HCT116 (cell line): ENCODE measurements around the gene CTCFL. TPM values are rescaled to one million over a fixed set of nuclear protein-coding genes. Genes with fewer than 3 reads are reported as not detected.

Source experiments
- ATAC-seq: fragments of 200-7000 bp; cut with Tn5 transposase; 2 replicates; pipeline ENCODE4 v1.9.1; 2020; ENCODE audit warnings: mild to moderate bottlenecking, moderate library complexity
- BruUV-seq: library from RNA; stranded (reverse); fragments of 400-500 nt; replicated peaks from 2 replicates; lab custom pipeline; 2021; lab: Mats Ljungman, UMichigan
- CTCF ChIA-PET: fragments of 300-600 bp; sonication (Branson Sonifier 250); formaldehyde crosslinking; loops from one replicate; lab custom pipeline; 2021; ENCODE audit warnings: antibody characterized with exemption; lab: Charles Lee
- POLR2A ChIA-PET: fragments of 300-600, 350-600 bp; sonication (Branson Sonifier 250); formaldehyde crosslinking; loops from one replicate; lab custom pipeline; 2021; ENCODE audit warnings: antibody characterized with exemption; lab: Charles Lee
- RAD21 ChIA-PET, 2 experiments: fragments of 300-600 bp; sonication (Branson Sonifier 250); formaldehyde crosslinking; loops; one replicate each; lab custom pipeline; 2023; ENCODE audit warnings: low total read pairs in 2 of 2; ENCODE audit not compliant: uncharacterized antibody in 2 of 2, unreplicated experiment in 2 of 2, low non-redundant PET in 1 of 2; lab: Charles Lee
- DNase-seq: peaks from one replicate; pipeline ENCODE4 v3.0.0-alpha.2; 2010; ENCODE audit warnings: low read depth, low spot score
- H2AFZ ChIP-seq: fragments of 200-600 bp; shearing (Covaris generic), sonication (generic); 2 replicates; pipeline ENCODE4 v1.6.1; 2017; ENCODE audit warnings: low read depth, mixed run types, mixed read lengths, antibody characterized with exemption, low read length; ENCODE audit not compliant: poor library complexity, severe bottlenecking
- H3K27ac ChIP-seq: 2 replicates; pipeline ENCODE4 v1.5.1; 2012; ENCODE audit warnings: low read depth, low read length
- H3K27me3 ChIP-seq: fragments of 200-600 bp; sonication (generic); 2 replicates; pipeline ENCODE4 v1.6.1; 2016; ENCODE audit warnings: mixed run types, low read length, mixed read lengths; ENCODE audit not compliant: insufficient read depth
- H3K36me3 ChIP-seq, 2 experiments: fragments of 200-500 bp in 1 of 2; fragments of 200-600 bp in 1 of 2; sonication (Bioruptor generic) in 1 of 2; sonication (generic) in 1 of 2; 2 replicates each; pipeline versions ENCODE4 v1.5.1 to v1.6.1; 2014 to 2016; ENCODE audit warnings: low read length in 2 of 2, inconsistent platforms in 1 of 2, mixed read lengths in 1 of 2, mixed run types in 1 of 2; ENCODE audit not compliant: insufficient read depth in 2 of 2, control insufficient read depth in 1 of 2
- H3K4me1 ChIP-seq, 2 experiments: fragments of 200-600 bp in 1 of 2; sonication (generic) in 1 of 2; 2 replicates each; pipeline versions ENCODE4 v1.5.1 to v1.6.1; 2012 to 2017; ENCODE audit warnings: low read length in 2 of 2, inconsistent platforms in 1 of 2, mild to moderate bottlenecking in 1 of 2, mixed read lengths in 1 of 2, mixed run types in 1 of 2, moderate library complexity in 1 of 2; ENCODE audit not compliant: insufficient read depth in 2 of 2, control insufficient read depth in 1 of 2
- H3K4me2 ChIP-seq: fragments of 200-600 bp; sonication (generic); 2 replicates; pipeline ENCODE4 v1.6.1; 2017; ENCODE audit warnings: mixed run types, low read length, mixed read lengths
- H3K4me3 ChIP-seq, 2 experiments: fragments of 200-600 bp in 1 of 2; sonication (generic) in 1 of 2; replicated peaks in 1 of 2; 2 replicates each; pipeline ENCODE4 v1.5.1; 2011 to 2016; ENCODE audit warnings: low read length in 2 of 2, control low read depth in 1 of 2, low read depth in 1 of 2, mild to moderate bottlenecking in 1 of 2, mixed read lengths in 1 of 2, mixed run types in 1 of 2
- H3K79me2 ChIP-seq: fragments of 200-600 bp; sonication (generic); 2 replicates; pipeline ENCODE4 v1.6.1; 2017; ENCODE audit warnings: mild to moderate bottlenecking, mixed run types, low read length, moderate library complexity, mixed read lengths; ENCODE audit not compliant: insufficient read depth
- H3K9ac ChIP-seq: fragments of 200-600 bp; sonication (generic); 2 replicates; pipeline ENCODE4 v1.6.1; 2016; ENCODE audit warnings: low read length, mixed read lengths
- H3K9me2 ChIP-seq: fragments of 200-600 bp; sonication (generic), shearing (Covaris generic); 2 replicates; pipeline ENCODE4 v1.6.1; 2017; ENCODE audit warnings: mixed run types, mild to moderate bottlenecking, moderate library complexity; ENCODE audit not compliant: insufficient read depth
- H3K9me3 ChIP-seq, 2 experiments: fragments of 200-500 bp in 1 of 2; fragments of 200-600 bp in 1 of 2; sonication (Bioruptor generic) in 1 of 2; sonication (generic) in 1 of 2; 2 replicates each; pipeline ENCODE4 v1.6.1; 2014 to 2017; ENCODE audit warnings: low read length in 2 of 2, mixed read lengths in 2 of 2, inconsistent platforms in 1 of 2, low read depth in 1 of 2, mild to moderate bottlenecking in 1 of 2, mixed run types in 1 of 2, moderate library complexity in 1 of 2; ENCODE audit not compliant: control insufficient read depth in 1 of 2, insufficient read depth in 1 of 2
- H4K20me1 ChIP-seq: fragments of 200-600 bp; sonication (generic), shearing (Covaris generic); 2 replicates; pipeline ENCODE4 v1.6.1; 2017; ENCODE audit warnings: mixed run types, mild to moderate bottlenecking, moderate library complexity; ENCODE audit not compliant: insufficient read depth
- CBX3 ChIP-seq: IDR thresholded peaks from 2 replicates; pipeline ENCODE4 v1.6.1; 2012; ENCODE audit warnings: low read depth
- CEBPB ChIP-seq: IDR thresholded peaks from 2 replicates; pipeline ENCODE4 v1.6.1; 2012; ENCODE audit warnings: low read depth
- ELF1 ChIP-seq: IDR thresholded peaks from 2 replicates; pipeline ENCODE4 v1.6.1; 2012; ENCODE audit warnings: low read depth, borderline replicate concordance
- EZH2phosphoT487 ChIP-seq: fragments of 200-600 bp; IDR thresholded peaks from 2 replicates; pipeline ENCODE4 v1.6.1; 2018; ENCODE audit warnings: antibody characterized with exemption, borderline replicate concordance
- FOSL1 ChIP-seq: IDR thresholded peaks from 2 replicates; pipeline ENCODE4 v1.6.1; 2012; ENCODE audit warnings: low read depth
- JUND ChIP-seq: IDR thresholded peaks from 2 replicates; pipeline ENCODE4 v1.6.1; 2012
- POLR2A ChIP-seq: IDR thresholded peaks from 2 replicates; pipeline ENCODE4 v1.7.0; 2011; ENCODE audit warnings: borderline replicate concordance; ENCODE audit not compliant: insufficient read depth, insufficient read length; ENCODE audit errors: extremely low read depth
- POLR2AphosphoS5 ChIP-seq: IDR thresholded peaks from 2 replicates; pipeline ENCODE4 v1.6.1; 2011; ENCODE audit warnings: mild to moderate bottlenecking, low read depth, low read length, moderate library complexity
- RAD21 ChIP-seq: IDR thresholded peaks from 2 replicates; pipeline ENCODE4 v1.6.1; 2012; ENCODE audit warnings: low read depth, mild to moderate bottlenecking
- SIN3A ChIP-seq: IDR thresholded peaks from 2 replicates; pipeline ENCODE4 v1.6.1; 2012; ENCODE audit warnings: low read depth
- SP1 ChIP-seq: IDR thresholded peaks from 2 replicates; pipeline ENCODE4 v1.6.1; 2012; ENCODE audit warnings: low read depth
- SRF ChIP-seq: IDR thresholded peaks from 2 replicates; pipeline ENCODE4 v1.6.1; 2012; ENCODE audit warnings: low read depth
- TCF7L2 ChIP-seq: IDR thresholded peaks from 2 replicates; pipeline ENCODE4 v1.7.0; 2011; ENCODE audit warnings: borderline replicate concordance, inconsistent platforms; ENCODE audit not compliant: insufficient read depth, insufficient read length; ENCODE audit errors: extremely low read depth
- YY1 ChIP-seq: IDR thresholded peaks from 2 replicates; pipeline ENCODE4 v1.6.1; 2011; ENCODE audit warnings: low read length, low read depth, moderate library complexity, mild to moderate bottlenecking; ENCODE audit not compliant: insufficient replicate concordance; ENCODE audit errors: extremely low read depth
- ZNF274 ChIP-seq: fragments of 200-500 bp; sonication (Bioruptor generic); IDR thresholded peaks from 2 replicates; pipeline ENCODE4 v1.6.1; 2014; ENCODE audit warnings: mild to moderate bottlenecking, low read depth, low read length, inconsistent platforms
- intact Hi-C: fragments of 100-400 bp; cut with micrococcal nuclease; formaldehyde crosslinking; loops from 2 replicates; pipeline ENCODE4 v1.10.0; 2022
- total RNA-seq: library from RNA; stranded (reverse); gene quantifications from one replicate; pipeline ENCODE4 v1.2.1, GENCODE V29; 2021; ENCODE audit not compliant: unreplicated experiment
- TF ChIP-seq, protein P1 (sequence below): IDR thresholded peaks from 2 replicates; pipeline ENCODE4 v1.6.1; 2012; ENCODE audit warnings: low read depth
- TF ChIP-seq, protein P2 (sequence below): IDR thresholded peaks from 2 replicates; pipeline ENCODE4 v1.6.1; 2012
- TF ChIP-seq, protein P3 (sequence below): IDR thresholded peaks from 2 replicates; pipeline ENCODE4 v1.6.1; 2011; ENCODE audit warnings: mild to moderate bottlenecking, low read length, moderate library complexity; ENCODE audit not compliant: insufficient replicate concordance; ENCODE audit errors: extremely low read depth
- TF ChIP-seq, protein P4 (sequence below): IDR thresholded peaks from 2 replicates; pipeline ENCODE4 v1.6.1; 2012

The CTCFL gene
- total RNA-seq, 1 experiment from 2014 or later = 0.34 TPM

DNA sequence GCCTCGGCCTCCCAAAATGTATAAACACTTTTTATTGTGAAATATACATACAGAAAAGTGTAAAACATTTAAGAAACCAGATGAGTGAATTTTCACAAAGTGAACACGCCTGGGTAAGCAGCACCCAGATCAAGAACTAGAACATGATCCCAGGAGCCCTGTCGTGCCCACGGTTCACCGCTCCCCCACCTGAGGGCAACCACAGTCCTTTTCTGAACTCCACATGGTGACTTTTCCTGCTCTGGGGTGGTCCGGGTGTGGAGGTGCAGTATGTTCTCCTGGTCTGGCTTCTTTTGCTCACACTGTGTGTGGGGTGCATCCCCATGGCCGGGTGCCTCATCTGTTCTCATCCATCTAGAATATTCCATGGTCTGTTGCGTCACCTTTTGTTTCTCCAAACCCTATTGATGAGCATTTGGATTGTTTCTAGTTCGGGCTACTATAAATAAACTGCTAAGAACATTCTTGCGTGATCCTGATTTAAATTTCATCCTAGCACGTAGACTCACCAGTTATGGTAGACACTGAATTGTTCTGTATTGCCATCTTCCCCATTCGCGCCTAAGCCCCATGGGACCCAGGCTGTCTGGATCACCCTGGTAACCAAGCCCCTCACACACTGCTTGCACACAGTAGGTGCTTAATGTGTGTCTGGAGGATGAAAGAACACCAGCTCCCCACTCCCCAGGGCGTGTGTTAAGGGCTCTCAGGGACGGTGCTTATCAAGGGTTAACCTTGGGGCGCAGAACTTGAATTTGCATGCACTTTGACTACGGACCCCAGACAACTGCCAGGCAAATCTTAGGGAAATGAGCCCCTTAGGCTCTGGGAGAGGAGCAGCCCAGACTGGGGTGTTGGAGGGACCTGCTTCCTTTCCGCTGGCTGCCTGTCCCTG is 56.2 kb downstream of the CTCFL start (continued):
- TF ChIP-seq SRF (no peak), POLR2A (no peak), YY1 (no peak)

DNA sequence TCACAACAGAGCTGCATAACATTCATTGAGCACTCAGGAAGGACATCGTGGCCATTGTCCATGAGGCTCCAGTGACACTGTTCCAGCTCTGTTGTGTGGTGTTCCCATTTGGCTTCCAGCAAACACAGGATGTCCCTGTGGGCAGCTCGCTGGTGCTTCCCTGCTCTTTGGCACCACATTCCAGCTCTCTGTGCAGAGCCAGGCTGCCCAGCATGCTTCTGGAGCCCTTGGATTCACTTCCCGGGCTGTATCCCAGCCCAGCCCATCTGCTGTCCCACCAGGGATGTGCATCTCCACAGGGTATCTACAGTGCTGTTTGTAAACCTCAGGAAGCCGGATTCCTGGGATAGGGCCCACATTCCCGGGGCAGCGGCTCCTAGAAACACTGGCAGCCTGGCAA is 57.2 kb downstream of the CTCFL start:
- intact Hi-C loops = no loop called here
- RAD21 ChIA-PET = no interaction called here
- TF ChIP-seq YY1 (no peak), SP1 (no peak), SRF (no peak), TCF7L2 (no peak), FOSL1 (no peak), CBX3 (no peak), ELF1 (no peak), RAD21 (no peak), SIN3A (no peak), ZNF274 (no peak), EZH2phosphoT487 (no peak), POLR2AphosphoS5 (no peak), JUND (no peak), CEBPB (no peak)
- TF ChIP-seq, protein P1, sequence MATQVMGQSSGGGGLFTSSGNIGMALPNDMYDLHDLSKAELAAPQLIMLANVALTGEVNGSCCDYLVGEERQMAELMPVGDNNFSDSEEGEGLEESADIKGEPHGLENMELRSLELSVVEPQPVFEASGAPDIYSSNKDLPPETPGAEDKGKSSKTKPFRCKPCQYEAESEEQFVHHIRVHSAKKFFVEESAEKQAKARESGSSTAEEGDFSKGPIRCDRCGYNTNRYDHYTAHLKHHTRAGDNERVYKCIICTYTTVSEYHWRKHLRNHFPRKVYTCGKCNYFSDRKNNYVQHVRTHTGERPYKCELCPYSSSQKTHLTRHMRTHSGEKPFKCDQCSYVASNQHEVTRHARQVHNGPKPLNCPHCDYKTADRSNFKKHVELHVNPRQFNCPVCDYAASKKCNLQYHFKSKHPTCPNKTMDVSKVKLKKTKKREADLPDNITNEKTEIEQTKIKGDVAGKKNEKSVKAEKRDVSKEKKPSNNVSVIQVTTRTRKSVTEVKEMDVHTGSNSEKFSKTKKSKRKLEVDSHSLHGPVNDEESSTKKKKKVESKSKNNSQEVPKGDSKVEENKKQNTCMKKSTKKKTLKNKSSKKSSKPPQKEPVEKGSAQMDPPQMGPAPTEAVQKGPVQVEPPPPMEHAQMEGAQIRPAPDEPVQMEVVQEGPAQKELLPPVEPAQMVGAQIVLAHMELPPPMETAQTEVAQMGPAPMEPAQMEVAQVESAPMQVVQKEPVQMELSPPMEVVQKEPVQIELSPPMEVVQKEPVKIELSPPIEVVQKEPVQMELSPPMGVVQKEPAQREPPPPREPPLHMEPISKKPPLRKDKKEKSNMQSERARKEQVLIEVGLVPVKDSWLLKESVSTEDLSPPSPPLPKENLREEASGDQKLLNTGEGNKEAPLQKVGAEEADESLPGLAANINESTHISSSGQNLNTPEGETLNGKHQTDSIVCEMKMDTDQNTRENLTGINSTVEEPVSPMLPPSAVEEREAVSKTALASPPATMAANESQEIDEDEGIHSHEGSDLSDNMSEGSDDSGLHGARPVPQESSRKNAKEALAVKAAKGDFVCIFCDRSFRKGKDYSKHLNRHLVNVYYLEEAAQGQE = no peak
- TF ChIP-seq, protein P2, sequence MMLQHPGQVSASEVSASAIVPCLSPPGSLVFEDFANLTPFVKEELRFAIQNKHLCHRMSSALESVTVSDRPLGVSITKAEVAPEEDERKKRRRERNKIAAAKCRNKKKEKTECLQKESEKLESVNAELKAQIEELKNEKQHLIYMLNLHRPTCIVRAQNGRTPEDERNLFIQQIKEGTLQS = no peak
- TF ChIP-seq, protein P3, sequence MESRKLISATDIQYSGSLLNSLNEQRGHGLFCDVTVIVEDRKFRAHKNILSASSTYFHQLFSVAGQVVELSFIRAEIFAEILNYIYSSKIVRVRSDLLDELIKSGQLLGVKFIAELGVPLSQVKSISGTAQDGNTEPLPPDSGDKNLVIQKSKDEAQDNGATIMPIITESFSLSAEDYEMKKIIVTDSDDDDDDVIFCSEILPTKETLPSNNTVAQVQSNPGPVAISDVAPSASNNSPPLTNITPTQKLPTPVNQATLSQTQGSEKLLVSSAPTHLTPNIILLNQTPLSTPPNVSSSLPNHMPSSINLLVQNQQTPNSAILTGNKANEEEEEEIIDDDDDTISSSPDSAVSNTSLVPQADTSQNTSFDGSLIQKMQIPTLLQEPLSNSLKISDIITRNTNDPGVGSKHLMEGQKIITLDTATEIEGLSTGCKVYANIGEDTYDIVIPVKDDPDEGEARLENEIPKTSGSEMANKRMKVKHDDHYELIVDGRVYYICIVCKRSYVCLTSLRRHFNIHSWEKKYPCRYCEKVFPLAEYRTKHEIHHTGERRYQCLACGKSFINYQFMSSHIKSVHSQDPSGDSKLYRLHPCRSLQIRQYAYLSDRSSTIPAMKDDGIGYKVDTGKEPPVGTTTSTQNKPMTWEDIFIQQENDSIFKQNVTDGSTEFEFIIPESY = no peak
- TF ChIP-seq, protein P4, sequence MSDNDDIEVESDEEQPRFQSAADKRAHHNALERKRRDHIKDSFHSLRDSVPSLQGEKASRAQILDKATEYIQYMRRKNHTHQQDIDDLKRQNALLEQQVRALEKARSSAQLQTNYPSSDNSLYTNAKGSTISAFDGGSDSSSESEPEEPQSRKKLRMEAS = no peak

More for the DNA sequence above, 57.2 kb downstream of the CTCFL start:
- Histone ChIP-seq H3K27me3 (0 out of 2 replicates have a peak, but pooled peaks cover 4% of the 10 kb centered on the region), H4K20me1 (no peaks in the 10 kb centered on the region), H3K9me2 (no peaks in the 10 kb centered on the region), H3K9me3 (no peaks in the 10 kb centered on the region), H3K4me3 (no peak overlapping the region), H3K4me2 (no peak overlapping the region), H3K79me2 (no peaks in the 10 kb centered on the region), H3K9ac (no peak overlapping the region), H2AFZ (no peak overlapping the region), H3K4me1 (peaks cover 0 to 3% of the 10 kb centered on the region in 2 experiments; a peak in 1 of 4 replicates), H3K27ac (no peak overlapping the region), H3K36me3 (no peaks in the 10 kb centered on the region)
- CTCF ChIA-PET = no interaction called here
- POLR2A ChIA-PET = no interaction called here
- no TSS peak for BruUV-seq
- ATAC-seq = no peak
- DNase-seq = no peak
